GM18867 (cell line): ENCODE results near the gene PRR23C.
"Not testable (repeated sequence)": the region's sequence is repeated elsewhere in the genome, so short reads cannot be mapped to it uniquely, and the experiment has no call there.

ENCODE experiments used
- ATAC-seq: cut with Tn5 transposase; IDR thresholded peaks from one replicate; pipeline ENCODE4 v1.9.1; 2021; ENCODE audit warnings: mild to moderate bottlenecking, moderate library complexity; ENCODE audit not compliant: unreplicated experiment

The PRR23C gene

GRCh38 chr3:139044366-139045210 is at the start of gene PRR23C:
Gene PRR23C, minus strand, starts transcription at chr3:139044892. Its CDS starts 272 bp downstream, at chr3:139044620.
- no peak for ATAC-seq

GRCh38 chr3:139093840-139094239 is 49.1 kb upstream of the PRR23C start:
- ATAC-seq, result no peak

GRCh38 chr3:139088462-139089324 is 44.0 kb upstream of the PRR23C start:
- no peak for ATAC-seq

GRCh38 chr3:139087621-139088020 is 42.9 kb upstream of the PRR23C start:
- ATAC-seq, result no peak

GRCh38 chr3:139084176-139084575 is 39.5 kb upstream of the PRR23C start:
- no peak for ATAC-seq

GRCh38 chr3:139074565-139075115 is 29.9 kb upstream of the PRR23C start:
- no peak for ATAC-seq

GRCh38 chr3:139062918-139063317 is 18.2 kb upstream of the PRR23C start:
- ATAC-seq, result no peak

GRCh38 chr3:139052802-139053600 is 8.3 kb upstream of the PRR23C start:
- no peak for ATAC-seq

DNA sequence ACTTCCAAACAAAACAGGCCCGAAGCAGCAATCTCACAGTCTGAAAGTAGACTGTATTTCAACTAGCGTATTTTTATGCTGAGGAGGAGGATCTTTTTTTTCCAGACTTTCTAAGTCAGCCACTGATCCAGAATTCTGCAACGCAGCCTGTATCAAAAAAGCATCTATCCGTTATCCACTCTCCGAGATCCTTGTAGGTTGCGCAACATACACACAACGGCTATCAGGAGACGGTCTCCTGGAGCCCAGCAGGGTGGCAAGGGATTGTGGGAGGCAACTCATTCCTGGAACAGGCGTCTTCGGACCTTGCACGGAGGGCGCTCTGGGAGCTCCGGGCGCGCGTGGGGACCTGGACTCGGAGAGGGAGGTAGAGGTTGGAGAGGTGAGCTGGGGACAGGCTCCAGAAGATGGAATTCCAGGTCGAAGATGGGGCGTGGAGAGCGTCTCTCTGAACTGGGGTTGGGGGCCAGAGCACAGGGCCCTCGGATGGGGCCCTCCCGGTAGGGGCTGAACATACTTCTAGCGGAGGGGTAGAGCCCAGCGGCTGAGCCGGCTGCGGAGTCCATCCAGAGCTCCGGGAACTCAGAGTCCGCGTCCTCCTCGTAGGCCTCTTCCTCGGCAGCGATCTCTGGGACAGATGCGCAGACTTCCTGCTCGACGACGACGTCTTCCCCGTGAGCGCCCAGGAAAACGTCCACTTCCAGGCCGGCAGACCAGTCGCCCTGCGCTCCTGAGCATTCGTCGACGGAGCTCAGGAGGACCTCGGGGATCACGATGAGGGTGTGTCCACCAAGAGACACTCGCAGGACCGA is 932 bp downstream of the PRR23C start:
- ATAC-seq, result no peak

GRCh38 chr3:139037478-139037877 is 7.2 kb downstream of the PRR23C start:
- no peak for ATAC-seq

GRCh38 chr3:139032326-139033002 is 12.2 kb downstream of the PRR23C start:
- no peak for ATAC-seq

- not testable (repeated sequence) for ATAC-seq
Observed at GRCh38 chr3:139030576-139030975, 14.1 kb downstream of the PRR23C start.

DNA sequence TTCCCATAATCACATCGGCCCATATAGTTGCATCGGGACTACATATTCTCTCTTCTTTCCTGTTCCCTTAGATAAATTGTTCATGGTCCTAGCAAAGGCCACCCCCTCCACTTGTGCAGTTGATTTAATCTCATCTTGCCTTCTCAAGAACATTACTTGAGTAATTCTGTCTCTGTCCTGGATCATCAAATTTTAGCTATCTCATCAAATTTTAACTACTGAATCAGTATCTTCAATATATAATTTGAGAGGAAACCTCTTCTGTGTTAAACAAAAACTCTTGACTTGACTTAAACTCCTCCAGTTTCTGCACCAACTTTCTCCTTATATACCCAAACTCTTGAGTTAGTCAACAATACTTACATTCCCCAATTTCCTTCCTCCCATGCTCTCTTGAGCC is 19.7 kb downstream of the PRR23C start:
- ATAC-seq, result no peak

GRCh38 chr3:139020868-139021234 is 23.8 kb downstream of the PRR23C start, which contains the start of gene PRR23B:
Gene PRR23B, minus strand, starts transcription at chr3:139020926. Its CDS starts 265 bp downstream, at chr3:139020661.
- ATAC-seq, result no peak

DNA sequence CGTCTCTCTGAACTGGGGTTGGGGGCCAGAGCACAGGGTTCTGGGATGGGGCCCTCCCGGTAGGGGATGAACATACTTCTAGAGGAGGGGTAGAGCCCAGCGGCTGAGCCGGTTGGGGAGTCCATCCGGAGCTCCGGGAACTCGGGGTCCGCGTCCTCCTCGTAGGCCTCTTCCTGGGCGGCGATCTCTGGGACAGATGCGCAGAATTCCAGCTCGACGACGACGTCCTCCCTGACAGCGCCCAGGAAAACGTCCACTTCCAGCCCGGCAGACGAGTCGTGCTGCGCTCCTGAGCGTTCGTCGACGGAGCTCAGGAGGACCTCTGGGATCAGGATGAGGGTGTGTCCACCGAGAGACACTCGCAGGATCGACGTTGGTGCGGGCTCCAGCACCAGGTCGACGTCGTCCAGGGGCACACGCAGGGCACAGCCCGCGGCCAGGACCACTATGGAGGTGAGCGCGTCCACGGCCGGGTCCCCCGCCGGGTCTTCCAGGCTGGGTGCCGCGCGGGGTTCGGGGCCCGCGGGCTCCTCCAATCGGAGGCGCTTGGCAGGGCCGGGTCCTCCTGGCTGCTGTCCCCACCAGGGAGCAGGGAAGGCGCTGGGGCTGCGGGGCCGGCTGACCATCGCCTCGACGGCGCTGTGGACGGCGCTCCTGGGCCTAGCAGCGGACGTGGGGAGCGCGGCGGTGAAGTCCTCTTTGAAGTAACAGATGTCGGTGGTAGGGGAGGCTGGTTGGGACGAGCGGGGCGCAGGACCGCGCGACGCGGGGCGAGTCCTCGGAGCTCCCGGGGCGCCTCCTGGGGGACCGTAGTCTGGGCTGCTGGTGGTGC is 24.4 kb downstream of the PRR23C start:
- no peak for ATAC-seq

DNA sequence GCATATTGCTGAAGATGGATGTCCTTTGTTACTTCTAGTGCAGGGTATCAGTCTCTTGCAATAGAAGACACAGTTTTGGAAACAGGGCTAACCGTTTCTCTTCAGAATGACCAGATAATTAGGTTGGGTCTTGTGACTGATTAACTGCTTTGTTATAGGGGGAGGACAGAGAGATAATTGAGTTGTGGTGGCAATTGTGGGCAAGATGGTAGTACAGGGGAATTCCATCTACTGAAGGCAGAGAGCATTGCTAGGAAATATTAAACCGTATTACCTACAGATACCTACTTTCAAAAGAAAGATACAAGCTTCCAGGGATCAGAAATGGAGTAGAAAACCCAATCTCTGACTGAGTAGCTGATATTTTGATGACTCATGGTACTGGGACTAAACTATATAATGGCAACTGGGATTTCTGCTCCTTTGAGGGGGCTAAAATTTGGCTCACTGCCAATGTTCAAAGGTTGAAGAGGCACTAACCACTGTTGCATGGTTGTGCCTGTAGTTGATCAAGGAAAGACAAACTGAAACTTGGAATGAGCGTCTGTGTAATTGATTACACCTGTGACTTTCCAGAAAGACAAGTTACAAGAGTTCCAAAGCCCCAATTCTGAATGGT is 28.2 kb downstream of the PRR23C start:
- no peak for ATAC-seq

GRCh38 chr3:139006051-139006716 is 38.5 kb downstream of the PRR23C start, which contains the start of gene PRR23A:
Gene PRR23A, minus strand, starts transcription at chr3:139006268. Its CDS starts 0 bp downstream, at chr3:139006268.
- ATAC-seq, result no peak
